HG03280 (cell line): ENCODE results near the gene NPAS1.

Source experiments
- ATAC-seq: cut with Tn5 transposase; IDR thresholded peaks from one replicate; pipeline ENCODE4 v1.9.1; 2021; ENCODE audit warnings: mild to moderate bottlenecking, moderate library complexity; ENCODE audit not compliant: unreplicated experiment

Gene NPAS1, protein sequence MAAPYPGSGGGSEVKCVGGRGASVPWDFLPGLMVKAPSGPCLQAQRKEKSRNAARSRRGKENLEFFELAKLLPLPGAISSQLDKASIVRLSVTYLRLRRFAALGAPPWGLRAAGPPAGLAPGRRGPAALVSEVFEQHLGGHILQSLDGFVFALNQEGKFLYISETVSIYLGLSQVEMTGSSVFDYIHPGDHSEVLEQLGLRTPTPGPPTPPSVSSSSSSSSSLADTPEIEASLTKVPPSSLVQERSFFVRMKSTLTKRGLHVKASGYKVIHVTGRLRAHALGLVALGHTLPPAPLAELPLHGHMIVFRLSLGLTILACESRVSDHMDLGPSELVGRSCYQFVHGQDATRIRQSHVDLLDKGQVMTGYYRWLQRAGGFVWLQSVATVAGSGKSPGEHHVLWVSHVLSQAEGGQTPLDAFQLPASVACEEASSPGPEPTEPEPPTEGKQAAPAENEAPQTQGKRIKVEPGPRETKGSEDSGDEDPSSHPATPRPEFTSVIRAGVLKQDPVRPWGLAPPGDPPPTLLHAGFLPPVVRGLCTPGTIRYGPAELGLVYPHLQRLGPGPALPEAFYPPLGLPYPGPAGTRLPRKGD

DNA sequence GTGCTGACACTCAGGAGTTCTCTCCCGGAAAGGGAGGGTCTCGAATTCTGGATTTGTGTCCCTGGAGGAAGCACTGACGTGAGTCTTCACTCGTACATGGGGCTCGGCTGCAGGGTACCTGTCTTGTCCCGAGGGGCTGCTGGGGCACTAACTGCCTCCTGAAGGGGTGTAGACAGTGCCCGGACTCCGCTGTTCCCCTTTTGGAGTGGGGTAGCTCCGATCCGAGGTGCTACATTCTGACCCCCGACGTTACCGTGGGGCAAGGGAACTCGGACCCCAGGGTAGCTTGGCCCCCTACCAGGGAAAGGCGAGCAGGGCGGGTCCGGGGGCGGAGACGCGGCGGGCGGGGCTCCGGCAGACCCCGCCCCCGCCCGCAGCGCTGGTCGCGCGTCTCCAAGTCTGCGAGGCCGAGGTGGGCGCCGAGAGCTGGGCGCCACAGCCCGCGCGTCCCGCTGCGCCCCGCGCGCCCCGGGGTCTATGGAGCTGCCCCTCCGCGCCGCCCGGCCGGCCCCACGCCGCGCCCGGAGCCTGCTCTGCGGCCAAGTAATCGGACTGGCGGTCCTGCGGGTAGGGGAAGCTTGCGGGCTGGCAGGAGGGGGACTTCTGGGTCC is at the start of gene NPAS1:
TSS of gene NPAS1 (plus strand) at position 407 of the 611 bp plus-strand sequence. CDS start 1,211 bp downstream, outside the sequence.
- ATAC-seq: no peak

DNA sequence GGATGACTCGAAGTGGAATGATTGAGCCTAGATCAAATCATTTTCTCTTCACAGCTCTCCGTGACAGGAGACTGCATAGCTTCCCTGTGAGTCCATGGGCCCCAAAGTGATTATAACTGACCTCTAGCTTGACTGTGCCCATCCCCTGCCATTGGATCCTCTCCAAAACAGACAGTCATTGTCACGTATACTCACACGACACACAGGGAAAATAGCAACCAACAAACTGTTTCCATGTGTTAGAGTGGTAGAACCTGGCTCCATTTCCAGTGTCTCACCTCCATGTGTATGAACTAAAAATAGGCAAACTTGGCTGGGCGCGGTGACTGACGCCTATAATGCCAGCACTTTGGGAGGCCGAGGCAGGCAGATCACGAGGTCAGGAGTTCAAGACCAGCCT is 48.8 kb upstream of the NPAS1 start:
- ATAC-seq: no peak

DNA sequence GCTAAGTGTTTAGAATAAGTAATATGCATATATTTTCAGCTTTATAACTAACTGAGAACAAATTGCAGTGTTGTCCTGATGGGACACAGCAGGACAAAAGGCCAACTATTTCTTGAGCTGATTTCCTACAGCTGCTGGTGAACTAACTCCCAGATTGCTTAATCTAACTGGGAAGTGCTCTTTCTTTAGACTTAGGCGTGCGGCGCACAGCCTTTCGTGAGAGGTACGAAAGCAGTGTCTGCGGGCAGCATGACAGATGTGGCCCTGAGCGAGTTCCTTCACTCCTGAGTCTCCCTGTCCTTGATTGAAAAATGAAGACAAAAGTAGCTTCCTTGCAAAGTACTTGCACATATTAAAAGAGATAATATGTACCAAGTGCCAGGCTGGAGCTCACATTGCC is 47.3 kb upstream of the NPAS1 start:
- ATAC-seq: no peak

DNA sequence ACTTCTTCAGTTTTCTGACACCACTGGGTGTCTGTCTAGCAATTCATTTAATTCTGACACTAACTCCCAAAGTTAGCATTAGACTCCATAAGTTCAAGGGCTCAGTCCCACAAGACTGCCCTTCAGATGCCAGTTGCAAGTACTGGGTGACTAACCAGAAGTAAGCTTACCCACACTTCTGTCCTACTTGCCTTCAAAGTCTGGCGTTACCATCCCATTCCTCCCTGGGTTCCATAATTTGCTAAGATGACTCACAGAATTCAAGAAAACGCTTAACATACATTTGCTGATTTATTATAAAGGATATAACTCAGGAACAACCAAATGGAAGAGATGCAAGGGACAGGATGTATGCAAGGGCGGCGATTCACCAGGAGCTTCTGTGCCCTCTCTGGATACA is 45.5 kb upstream of the NPAS1 start:
- no peak for ATAC-seq

DNA sequence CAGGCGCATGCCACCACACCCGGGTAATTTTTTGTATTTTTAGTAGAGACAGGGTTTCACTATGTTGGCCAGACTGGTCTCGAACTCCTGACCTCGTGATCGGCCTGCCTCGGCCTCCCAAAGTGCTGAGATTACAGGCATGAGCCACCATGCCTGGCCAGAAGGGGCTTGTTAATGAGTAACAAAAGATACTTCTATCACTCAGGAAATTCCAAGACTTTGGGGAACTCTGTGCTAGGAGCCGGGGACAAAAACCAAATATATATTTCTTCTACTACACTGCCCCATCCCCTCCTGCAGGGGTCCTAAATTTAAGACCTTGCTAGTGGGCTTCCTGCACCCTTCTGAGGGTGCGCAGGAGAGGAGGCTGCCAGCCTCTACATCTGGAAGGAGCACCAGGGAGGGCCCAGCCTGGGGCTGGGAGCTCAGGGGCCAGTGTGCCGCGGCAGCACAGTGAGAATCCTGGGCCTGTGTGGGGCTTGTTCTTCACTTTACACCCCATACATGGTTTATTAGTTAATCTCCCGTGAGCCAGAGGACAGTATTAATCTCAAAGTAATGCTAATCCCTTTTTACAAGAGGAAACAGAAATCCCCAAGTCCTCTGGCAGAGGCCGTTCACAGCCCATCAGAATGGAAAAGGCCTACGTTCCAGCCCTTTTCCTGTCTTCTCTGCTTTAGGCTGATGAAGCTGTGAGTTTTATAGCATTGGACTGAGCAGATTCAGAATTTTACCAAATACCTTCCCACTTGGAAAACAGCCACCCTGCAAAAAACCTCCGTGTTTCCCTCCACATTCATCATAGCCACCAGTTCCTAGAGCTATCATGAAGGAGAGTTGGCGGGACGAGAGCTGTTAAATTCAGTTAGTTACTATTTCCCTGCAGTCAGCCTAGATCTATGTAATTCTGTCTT is 44.4 kb upstream of the NPAS1 start:
- no peak for ATAC-seq

DNA sequence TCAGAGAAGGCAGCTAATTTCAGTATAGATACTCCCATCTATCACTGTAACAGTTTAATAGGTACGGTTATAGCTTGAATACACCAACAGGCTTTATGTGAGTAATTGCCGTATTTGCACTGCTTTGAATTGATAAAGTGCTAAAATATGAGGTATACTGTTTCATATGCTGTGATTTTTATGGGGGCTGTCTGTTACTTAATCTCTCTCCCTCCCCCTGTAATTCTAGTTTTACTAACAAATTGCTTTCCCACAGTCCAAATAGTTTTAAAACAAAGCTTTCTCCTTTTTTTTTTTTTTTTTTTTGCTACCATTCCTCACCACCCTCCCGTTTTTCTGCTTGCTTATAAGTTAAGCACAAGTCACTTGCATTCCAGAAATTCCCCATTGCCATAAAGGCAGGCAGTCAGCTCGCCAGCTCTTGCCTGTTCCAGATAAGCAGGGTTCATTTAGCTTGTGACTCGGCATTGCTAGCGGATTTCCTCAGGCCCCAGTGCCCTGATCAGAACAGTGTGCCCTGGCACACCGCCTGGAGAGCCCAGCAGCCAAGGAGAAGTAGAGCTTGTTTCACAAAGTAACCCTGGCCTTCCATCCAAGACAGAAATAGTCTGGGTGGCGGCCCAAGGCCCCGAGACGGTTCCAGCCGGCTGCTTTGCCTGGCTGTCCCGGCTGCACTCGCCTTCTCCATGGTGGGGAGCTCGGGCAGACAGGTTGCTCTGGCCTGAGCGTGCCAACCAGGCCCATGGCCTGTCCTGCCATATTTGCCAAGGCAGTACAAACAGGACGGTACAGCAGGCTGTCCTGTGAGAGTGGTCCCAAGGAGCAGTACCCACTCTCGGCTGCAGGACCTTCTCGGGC is 43.5 kb upstream of the NPAS1 start:
- no peak for ATAC-seq

DNA sequence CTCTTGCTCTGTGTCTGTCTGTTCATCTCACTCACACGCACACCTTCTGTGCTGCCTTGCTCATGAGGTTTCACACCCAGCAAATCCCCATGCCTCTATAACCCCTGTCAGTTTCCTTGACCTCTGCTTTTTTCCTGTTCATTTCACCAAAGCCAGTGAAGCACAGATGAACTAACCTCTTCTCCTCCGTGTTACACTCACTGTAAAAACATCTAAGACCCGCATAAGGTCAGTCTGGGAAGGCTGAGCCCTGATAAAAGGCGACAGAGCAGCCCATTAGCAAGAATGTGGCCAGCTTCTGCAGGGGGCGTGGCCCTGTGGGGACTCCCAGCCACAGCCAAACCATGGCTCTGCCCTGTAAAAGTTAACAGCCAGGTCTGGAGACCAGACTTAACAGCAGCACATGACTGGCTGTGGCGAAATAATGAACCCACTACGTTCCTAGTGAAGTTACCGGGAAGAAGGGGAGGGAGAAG is 42.8 kb upstream of the NPAS1 start:
- no peak for ATAC-seq

DNA sequence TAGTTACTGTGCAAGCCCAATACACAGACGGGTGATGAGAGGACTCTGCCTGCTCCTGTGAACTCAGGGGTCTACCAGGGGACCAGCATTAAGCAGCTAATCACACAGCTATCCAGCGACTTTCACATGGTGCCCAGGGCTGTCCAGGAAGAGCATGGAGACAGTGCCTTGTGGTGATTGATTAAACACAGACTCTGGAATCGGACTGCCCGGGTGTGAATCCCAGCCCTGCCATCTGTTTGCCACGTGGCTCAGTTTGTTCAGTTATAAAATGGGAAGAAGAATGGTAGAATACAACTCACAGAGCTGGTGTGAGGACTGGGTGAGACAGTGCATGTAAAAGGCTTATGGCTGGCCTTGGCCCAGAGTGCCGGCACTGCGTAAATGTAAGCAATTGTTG is 42.1 kb upstream of the NPAS1 start:
- ATAC-seq: no peak

DNA sequence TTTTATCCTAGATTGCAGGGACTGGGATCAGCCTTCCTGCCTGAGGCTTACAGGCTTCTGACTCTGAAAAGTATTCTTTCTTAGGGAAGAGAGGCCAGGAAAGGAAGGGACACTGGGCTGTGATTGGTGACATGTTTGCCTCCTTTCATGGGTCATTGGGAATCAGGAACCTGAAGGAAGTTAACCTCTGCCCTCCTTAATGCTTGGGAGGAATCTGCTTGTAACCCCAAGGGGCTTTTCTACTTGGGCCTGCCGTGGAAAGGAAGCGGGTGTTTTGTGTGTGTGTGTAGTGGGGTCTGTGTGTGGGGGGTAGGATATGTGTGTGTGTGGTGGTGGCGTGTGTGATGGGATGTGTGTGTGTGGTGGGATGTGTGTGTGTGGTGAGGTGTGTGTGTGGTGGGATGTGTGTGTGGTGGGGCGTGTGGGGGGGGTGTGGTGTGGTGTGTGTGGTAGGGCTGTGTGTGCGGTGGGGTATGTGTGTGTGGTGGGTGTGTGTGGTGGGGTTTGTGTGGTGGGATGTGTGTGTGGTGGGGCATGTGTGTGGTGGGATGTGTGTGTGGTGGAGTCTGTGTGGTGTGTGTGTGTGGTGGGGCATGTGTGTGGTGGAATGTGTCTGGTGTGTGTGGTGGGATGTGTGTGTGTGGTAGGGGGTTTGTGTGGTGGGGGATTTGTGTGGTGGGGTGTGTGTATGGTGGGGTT is 41.3 kb upstream of the NPAS1 start:
- no peak for ATAC-seq

DNA sequence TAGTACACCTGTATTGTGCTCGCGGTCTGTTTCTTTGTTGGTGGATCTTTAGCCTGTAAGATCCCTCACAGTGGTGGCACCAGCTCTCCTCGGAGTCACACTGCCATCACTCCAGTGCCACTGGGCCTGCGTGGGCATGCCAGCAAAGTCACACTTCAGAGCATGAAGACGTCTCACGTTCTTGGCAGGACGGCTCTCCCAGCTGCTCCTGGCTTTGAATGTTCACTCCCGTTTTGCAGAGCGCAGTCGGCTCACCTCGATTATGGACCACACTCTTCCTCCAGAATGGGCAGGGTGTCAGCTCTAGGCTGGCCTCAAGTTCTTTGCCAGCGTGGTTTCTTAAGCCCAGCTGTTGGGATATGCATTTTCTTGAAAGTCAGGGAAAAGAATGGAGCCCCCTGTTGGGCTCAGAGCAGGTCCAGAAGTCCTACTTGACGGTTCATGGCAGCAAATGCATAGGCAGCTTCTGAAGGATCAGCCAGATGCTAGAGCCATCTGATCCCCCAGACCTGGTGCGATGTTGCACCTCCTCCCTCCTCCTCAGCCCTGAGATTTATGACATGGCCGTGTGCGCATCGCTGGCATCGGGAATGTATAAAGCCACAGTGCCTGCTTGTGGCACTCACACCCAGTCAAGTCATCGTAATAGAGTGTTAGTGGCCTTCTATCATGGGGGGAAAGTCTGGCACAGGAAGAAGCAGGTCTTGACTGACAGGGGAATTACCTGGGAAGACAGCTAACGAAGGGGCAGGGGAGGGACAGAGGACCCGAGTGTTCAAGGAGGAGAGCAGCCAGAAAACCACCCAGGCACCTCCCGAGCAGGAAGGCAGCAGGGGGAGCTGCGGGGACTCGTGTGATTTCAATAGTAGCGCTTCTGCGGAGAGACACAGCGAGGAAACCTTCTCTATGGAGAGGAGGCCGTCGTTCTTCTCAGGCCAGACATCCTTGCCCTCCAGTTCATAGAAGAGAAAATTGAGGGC is 40.2 kb upstream of the NPAS1 start:
- ATAC-seq: no peak

DNA sequence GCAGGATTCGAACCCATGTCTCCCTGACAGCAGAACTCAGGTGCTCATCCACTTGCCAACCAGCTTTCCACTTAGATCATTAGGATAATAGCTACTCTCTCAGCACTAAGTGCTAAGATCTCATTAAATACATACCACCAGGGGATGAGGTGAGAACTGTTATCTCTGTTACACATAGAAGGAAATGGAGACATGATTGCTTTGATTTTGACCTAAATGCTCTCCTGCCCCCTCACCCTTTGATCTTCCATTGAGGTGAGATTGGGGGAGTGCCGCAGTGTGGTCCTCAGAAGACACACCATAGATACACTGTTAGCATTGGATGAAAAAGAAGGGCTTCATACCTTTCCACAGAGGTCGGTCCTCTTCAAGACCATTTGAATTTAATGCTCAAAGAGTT is 38.9 kb upstream of the NPAS1 start:
- no peak for ATAC-seq

DNA sequence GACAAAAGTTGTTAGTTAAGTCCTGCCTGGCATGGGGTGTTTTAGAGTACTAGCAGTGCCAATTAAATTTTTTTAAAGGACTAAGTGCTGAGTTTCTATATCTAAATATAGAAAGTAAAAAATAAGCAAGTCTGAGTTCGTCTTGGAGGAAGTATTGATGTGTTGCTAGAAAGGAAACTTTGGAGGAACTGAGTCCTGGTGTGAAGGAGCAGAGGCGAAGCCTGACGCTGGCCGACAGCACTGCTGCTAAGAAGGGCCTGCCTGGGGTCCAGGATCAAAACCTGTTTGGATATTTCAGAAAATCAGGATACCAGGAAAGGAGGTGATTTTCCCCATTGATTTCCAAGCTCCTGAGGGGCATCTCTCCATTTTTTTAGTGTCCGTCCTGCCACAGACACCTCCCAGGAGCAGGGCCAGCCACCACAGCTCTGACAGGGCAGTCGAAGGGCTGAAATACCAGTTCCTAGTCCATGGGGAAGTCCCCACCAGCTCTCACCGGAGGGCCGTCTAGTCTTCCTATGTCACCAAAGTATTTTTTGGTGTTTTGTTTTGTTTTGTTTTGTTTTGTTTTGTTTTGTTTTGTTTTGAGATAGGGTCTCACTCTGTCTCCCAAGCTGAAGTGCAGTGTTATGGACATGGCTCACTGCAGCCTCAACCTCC is 38.2 kb upstream of the NPAS1 start:
- ATAC-seq: no peak

DNA sequence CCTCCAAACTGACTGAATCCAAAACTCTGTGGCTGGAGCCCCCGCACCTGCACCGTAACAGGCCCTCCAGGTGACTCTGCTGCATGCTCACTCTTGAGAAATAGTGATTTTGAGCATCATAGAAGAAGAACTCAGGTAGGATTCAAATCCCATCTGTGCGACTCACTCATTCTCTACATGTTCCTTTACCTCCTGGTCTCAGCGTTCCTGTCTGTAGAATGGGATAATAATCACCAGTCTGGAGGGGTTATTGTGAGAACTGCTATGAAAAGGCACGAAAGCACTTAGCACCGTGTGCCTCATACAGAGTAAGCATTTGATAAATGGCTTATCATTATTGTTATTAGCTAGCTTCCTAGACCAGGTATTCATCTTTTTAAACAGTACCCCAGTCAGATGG is 36.5 kb upstream of the NPAS1 start:
- ATAC-seq: no peak

DNA sequence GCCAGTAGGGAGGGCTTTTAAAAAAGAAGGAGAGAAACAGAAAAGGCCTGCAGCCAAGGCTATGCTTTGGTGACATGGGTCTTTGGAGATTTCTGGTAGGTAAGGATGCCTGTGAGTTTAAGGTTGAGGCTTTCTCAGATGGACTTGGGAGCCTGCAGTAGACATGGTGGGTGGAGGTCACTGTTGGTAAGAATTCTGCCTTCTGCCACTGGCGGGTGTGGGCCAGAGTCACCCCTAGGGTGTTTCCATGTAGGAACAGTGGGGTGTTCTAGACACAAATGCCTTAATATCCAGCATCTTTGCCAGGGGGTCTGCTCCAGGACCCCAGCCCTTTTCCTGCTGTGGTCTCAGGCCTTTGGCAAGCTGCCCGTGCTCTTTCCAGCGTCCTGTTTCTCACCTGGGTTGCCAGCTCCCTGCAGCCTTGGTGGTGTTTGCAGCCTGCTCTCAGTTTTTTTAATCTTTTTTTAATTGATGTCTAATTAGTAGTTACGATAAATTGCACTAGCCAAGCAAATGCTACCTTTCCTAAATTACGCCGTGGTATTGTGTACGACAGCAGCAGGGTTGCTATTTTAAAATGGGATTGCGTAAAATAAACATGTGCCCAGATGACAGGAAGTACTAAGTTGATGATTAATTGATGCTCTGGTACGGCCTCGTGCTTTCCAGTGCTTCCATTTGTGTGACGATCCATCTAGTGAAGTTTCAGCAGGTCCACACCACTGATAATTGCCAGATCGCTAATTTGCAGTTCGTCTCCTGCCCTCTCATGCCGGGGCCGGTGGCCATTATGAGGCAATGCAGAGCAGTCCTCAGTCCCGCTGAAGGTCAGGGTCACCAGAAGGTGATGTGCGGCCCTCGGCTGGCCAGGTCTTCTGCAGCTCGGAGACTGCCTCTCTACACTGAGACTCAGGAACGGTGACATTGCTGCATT is 35.3 kb upstream of the NPAS1 start:
- ATAC-seq: no peak

DNA sequence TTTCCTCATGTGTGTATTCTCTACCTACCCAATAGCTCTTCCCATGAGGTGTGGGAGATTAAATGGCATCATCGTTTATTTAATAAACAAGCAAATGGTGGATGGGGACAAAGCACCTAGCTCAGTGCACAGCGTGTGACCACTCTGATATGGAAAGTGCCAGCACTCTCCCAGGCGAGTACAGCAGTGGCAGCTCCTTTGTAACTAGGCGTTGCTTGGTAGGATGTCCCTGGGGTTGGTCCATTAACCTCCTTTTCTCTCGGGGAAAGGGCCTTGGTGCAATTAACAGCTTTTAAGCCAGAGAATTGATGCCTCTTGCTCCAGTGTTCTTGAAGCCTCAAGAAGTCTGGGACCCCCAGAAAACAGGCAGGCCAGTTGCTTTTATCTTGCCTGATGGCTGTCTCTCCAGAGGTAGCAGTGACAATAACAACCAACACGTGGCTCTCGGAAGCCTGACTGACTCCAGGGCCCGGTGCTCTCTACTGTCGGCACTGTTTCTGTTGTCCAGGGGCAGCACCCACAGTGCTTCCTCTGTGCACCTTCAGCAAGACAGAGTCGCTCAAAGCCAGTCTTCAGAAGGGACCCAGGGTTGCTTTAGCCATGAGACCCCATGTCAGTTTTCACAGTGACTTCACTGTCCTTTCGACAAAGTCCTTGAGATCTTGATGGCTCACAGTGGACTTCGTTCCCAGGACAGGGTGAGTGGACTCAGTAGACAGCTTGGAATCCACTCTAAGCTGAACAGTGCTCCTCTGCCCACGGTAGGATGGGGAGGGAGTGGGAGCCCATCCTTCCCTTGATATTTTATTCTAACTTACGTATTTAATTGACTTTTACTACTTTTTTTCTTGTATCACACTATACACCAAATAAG is 33.9 kb upstream of the NPAS1 start:
- no peak for ATAC-seq
